GM23338 (cell line): ENCODE measurements around the gene TAS2R1.

Experiments used
- CREB1 ChIP-seq: fragments of 250-450 bp; sonication (Bioruptor Pico); IDR thresholded peaks from 2 replicates; pipeline ENCODE4 v1.5.0; 2020; ENCODE audit warnings: low read depth, mild to moderate bottlenecking, moderate library complexity
- CTCF ChIP-seq, 2 experiments: fragments of 200-600 bp in 1 of 2; sonication (generic) in 1 of 2; conservative IDR thresholded peaks; 2 replicates each; pipeline versions ENCODE4 v1.5.1 to v1.6.1; 2016 to 2017; ENCODE audit warnings: antibody characterized with exemption in 2 of 2, low read depth in 2 of 2, mild to moderate bottlenecking in 2 of 2, moderate library complexity in 1 of 2
- ETS1 ChIP-seq: IDR thresholded peaks from 2 replicates; pipeline ENCODE4 v1.6.1; 2016; ENCODE audit warnings: antibody characterized with exemption
- EZH2 ChIP-seq: fragments of 200-600 bp; sonication (generic); IDR thresholded peaks from one replicate; pipeline ENCODE4 v1.8.0; 2017; ENCODE audit warnings: antibody characterized with exemption, mild to moderate bottlenecking, low read depth; ENCODE audit not compliant: unreplicated experiment
- EZH2phosphoT487 ChIP-seq: fragments of 200-600 bp; sonication (generic); IDR thresholded peaks from one replicate; pipeline ENCODE4 v1.8.1; 2018; ENCODE audit warnings: antibody characterized with exemption; ENCODE audit not compliant: unreplicated experiment
- NANOG ChIP-seq: IDR thresholded peaks from 2 replicates; pipeline ENCODE4 v1.6.1; 2016; ENCODE audit warnings: antibody characterized with exemption, borderline replicate concordance
- POLR2AphosphoS5 ChIP-seq: IDR thresholded peaks from 2 replicates; pipeline ENCODE4 v1.6.1; 2016; ENCODE audit warnings: antibody characterized with exemption, low read depth
- REST ChIP-seq: IDR thresholded peaks from one replicate; pipeline ENCODE4 v1.6.1; 2018; ENCODE audit warnings: antibody characterized with exemption; ENCODE audit not compliant: unreplicated experiment
- STAT1 ChIP-seq: IDR thresholded peaks from one replicate; pipeline ENCODE4 v1.6.1; 2016; ENCODE audit warnings: antibody characterized with exemption; ENCODE audit not compliant: unreplicated experiment
- ZNF114 ChIP-seq: fragments of 250-450 bp; sonication (Bioruptor Pico); IDR thresholded peaks from 2 replicates; pipeline ENCODE4 v1.5.0; 2020; ENCODE audit warnings: mild to moderate bottlenecking, moderate library complexity
- ZNF331 ChIP-seq: fragments of 250-450 bp; sonication (Bioruptor Pico); IDR thresholded peaks from 2 replicates; pipeline ENCODE4 v1.5.0; 2020; ENCODE audit warnings: low read depth, mild to moderate bottlenecking, moderate library complexity
- ZNF462 ChIP-seq: fragments of 250-450 bp; sonication (Bioruptor Pico); IDR thresholded peaks from 2 replicates; pipeline ENCODE4 v1.5.0; 2020; ENCODE audit warnings: mild to moderate bottlenecking, moderate library complexity

GRCh38 chr5:9599391-9599790 is 30.8 kb downstream of the TAS2R1 start:
- TF ChIP-seq CTCF (conservative IDR thresholded peaks at IDR 0.05; ENCODE audit: low read depth in 2 of 2) (no peak), STAT1 (no peak), POLR2AphosphoS5 (no peak), EZH2phosphoT487 (no peak), EZH2 (no peak), REST (no peak), ZNF331 (CRISPR knock-in tag) (no peak), ZNF114 (CRISPR knock-in tag) (no peak), ZNF462 (no peak), CREB1 (CRISPR knock-in tag) (no peak), NANOG (no peak), ETS1 (no peak)
